Activated naive CD4-positive, alpha-beta T cell treated with anti-CD3 and anti-CD28 coated beads, Interleukin-2, amount 10 ng/mL, durations not matched to agents 7 days and 5 days (primary cell): Measurements from ENCODE around the gene PDSS2.

Experiments
- CTCF ChIA-PET: fragments of 350-600 bp; sonication (Branson Sonifier 250); formaldehyde crosslinking; loops from one replicate; lab custom pipeline; 2021; ENCODE audit warnings: antibody characterized with exemption; lab: Charles Lee
- DNase-seq: peaks from one replicate; pipeline ENCODE4 v3.0.0-alpha.2; 2020
- H3K27ac Mint-ChIP-seq: one replicate; pipeline ENCODE4 v1.8.0; 2021; ENCODE audit warnings: mild to moderate bottlenecking, moderate library complexity, mixed read lengths
- H3K27me3 Mint-ChIP-seq: one replicate; pipeline ENCODE4 v1.8.0; 2021; ENCODE audit warnings: mild to moderate bottlenecking, mixed read lengths
- H3K36me3 Mint-ChIP-seq: one replicate; pipeline ENCODE4 v1.8.0; 2021; ENCODE audit warnings: mixed read lengths
- H3K4me1 Mint-ChIP-seq: one replicate; pipeline ENCODE4 v1.8.0; 2021; ENCODE audit warnings: mixed read lengths
- H3K4me3 Mint-ChIP-seq: one replicate; pipeline ENCODE4 v1.8.0; 2021; ENCODE audit warnings: mild to moderate bottlenecking, moderate library complexity, mixed read lengths
- H3K9me3 Mint-ChIP-seq: one replicate; pipeline ENCODE4 v1.8.0; 2021; ENCODE audit warnings: mixed read lengths

Gene PDSS2

DNA sequence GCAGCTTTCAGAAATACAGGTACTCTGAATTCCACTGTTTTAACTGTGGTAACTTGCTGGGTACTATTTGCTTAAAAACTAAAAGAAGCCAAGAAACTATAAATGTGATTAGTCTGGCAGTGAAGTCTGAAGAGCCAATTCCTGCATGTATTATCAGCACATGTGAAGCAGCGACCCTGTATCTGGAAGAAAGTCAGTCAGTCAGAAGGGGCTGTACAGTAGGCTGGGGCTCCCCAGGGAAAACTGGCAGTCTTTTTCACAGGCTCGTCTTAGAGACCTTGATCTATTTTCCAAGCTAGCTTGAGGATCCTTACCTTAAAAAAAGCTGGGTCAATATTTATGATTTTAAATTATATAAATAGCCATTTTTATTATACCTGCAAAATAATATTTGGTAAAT, 104.9 kb downstream of the PDSS2 start:
- DNase-seq: no peak
- no peaks in the 10 kb centered on the region for H3K9me3 Mint-ChIP-seq
- no peaks in the 10 kb centered on the region for H3K4me1 Mint-ChIP-seq
- H3K36me3 Mint-ChIP-seq: no peaks in the 10 kb centered on the region
- H3K27me3 Mint-ChIP-seq: no peaks in the 10 kb centered on the region
- CTCF ChIA-PET: no interaction called here
- no peak overlapping the region for H3K4me3 Mint-ChIP-seq
- no peak overlapping the region for H3K27ac Mint-ChIP-seq

DNA sequence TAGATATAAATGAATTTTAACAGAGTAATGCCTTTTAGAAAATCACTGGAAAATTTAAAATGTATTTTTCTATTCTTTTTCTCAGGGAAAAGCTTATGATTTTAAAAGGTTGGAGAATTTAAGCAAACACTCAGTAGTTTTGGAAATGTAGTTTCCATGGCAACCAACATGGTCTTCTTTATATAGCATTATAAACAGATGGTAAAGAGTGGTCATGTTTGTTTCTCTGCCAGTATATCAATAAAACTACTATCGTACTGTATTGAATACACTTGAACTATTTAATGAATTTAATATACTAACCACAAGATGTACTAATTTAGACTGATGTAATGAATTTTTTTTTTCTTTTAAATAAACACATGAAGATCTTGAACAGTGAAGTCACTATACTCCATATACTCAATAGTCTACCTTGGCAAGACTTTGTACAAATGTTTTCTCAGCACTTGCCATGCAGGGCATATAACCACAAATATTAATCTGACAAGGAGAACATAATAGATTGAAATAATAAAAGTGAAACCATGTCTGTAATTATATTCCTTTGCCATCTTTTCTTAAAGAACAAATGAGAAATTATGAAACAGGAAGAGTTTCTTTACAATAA, 105.5 kb downstream of the PDSS2 start:
- Mint-ChIP-seq H3K4me1 (no peaks in the 10 kb centered on the region), H3K9me3 (no peaks in the 10 kb centered on the region), H3K27ac (no peak overlapping the region), H3K4me3 (no peak overlapping the region), H3K27me3 (no peaks in the 10 kb centered on the region), H3K36me3 (no peaks in the 10 kb centered on the region)
- CTCF ChIA-PET: no interaction called here
- DNase-seq: no peak

DNA sequence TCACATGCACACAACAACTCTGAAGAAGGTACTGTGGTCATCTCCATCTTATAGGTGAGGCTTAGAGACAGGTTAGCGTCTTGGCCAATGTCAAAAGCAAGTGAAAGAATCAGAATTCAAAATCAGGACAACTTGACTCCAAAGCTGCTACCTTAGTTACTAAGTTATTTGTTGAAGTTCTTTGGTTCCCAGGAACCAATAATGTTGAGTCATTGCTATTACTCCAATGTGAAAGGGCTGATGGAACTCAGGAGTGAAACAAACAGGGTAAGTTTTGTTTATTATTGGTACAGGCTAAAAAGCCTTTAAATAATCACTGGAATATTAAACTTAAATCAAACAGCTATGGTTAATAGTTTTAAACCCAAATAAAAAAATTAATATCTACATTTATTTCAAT, 111.1 kb downstream of the PDSS2 start:
- H3K4me3 Mint-ChIP-seq: no peak overlapping the region

DNA sequence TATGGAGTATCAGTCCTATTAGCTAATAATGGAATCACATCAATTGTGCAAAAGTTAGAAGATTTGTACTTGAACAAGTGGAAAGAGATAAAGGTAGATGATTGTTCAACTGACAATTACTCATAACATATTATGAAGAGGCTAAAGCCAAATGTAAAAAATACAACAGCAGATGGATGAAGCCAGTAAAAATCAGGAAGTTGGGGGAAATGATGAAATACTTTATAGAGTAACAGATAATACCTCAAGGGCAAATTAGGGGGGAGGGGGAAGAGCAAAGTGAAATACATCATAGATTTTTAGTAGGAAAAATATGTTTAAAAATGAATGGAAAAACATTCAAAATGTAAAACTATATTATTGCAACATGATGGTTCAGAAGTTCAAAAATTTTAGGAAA, 114.0 kb downstream of the PDSS2 start:
- Mint-ChIP-seq H3K4me3 (no peak overlapping the region), H3K9me3 (no peaks in the 10 kb centered on the region), H3K36me3 (no peaks in the 10 kb centered on the region), H3K27me3 (no peaks in the 10 kb centered on the region), H3K4me1 (no peaks in the 10 kb centered on the region), H3K27ac (no peak overlapping the region)
- CTCF ChIA-PET: no interaction called here
- DNase-seq: no peak

More for the DNA sequence above, 111.1 kb downstream of the PDSS2 start:
- no peak overlapping the region for H3K27ac Mint-ChIP-seq
- no peaks in the 10 kb centered on the region for H3K4me1 Mint-ChIP-seq
- CTCF ChIA-PET: no interaction called here
- H3K9me3 Mint-ChIP-seq: no peaks in the 10 kb centered on the region
- H3K36me3 Mint-ChIP-seq: no peaks in the 10 kb centered on the region
- DNase-seq: no peak
- H3K27me3 Mint-ChIP-seq: no peaks in the 10 kb centered on the region

DNA sequence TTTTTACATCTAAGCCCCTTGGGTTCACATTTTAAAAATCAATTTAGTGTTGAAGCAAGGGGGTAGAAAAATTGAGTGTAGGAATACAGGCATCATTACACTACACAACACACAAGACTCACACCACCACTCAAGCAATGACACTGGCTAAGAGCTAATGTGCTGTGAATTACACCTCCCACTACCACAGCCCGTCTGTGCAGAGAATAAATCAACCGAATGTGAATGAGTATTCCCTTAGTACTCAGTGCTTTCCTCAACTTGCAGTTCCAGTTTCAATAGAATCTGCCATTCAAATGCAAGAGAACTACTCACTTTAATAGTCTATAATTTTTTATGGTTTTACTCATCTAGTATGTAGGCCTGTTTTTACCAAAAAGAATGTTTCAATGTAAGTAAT, 114.4 kb downstream of the PDSS2 start:
- no peak for DNase-seq

DNA sequence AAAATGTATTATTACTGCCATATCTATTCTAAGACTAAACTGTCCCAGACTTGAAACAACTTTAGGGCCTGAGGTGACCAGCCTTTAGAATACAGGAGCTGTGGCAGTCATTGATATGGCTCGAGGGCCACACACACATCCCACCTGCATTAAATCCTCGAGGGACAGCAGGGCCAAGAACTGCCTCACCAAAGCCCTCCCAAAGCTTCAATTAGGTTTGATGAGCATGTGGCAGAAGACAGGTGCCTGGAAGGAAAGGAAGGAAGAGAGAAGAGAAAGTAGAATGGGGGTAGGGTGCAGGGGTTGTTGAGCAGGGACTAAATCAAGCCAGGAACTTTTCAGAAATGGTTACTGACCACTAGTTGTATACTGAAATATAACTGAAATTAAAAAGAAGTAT, 115.0 kb downstream of the PDSS2 start:
- no peaks in the 10 kb centered on the region for H3K9me3 Mint-ChIP-seq
- H3K36me3 Mint-ChIP-seq: no peaks in the 10 kb centered on the region
- CTCF ChIA-PET: no interaction called here
- H3K4me1 Mint-ChIP-seq: no peaks in the 10 kb centered on the region
- no peak overlapping the region for H3K27ac Mint-ChIP-seq
- DNase-seq: no peak
- no peak overlapping the region for H3K4me3 Mint-ChIP-seq
- H3K27me3 Mint-ChIP-seq: no peaks in the 10 kb centered on the region

More for the DNA sequence above, 114.4 kb downstream of the PDSS2 start:
- H3K9me3 Mint-ChIP-seq: no peaks in the 10 kb centered on the region
- no peaks in the 10 kb centered on the region for H3K27me3 Mint-ChIP-seq
- no peak overlapping the region for H3K27ac Mint-ChIP-seq
- H3K4me3 Mint-ChIP-seq: no peak overlapping the region
- CTCF ChIA-PET: no interaction called here
- no peaks in the 10 kb centered on the region for H3K36me3 Mint-ChIP-seq
- no peaks in the 10 kb centered on the region for H3K4me1 Mint-ChIP-seq

DNA sequence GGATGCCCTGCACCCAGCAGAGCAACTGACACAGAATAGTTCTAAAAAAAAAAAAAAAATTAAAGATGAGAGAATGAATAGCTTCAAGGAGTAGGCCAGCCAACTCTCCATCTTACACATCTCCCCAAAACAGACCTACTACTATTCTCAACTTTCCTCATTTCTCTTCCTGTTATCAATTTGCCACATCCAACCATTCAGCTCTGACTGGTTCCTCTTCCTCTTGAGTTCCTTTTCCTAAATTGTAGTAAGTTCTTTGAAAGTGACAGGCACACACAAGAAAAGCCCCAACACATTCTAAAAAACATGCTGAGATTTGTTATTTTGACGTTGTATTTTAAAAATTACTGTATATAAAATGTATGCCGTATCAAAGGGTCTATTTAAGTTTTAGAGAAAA, 117.2 kb downstream of the PDSS2 start:
- CTCF ChIA-PET: interaction anchor here (1.1 kb wide), 1 partner anchor 11 kb away, joined by 3 read pairs; no protein-coding TSS in a partner anchor
- no peak overlapping the region for H3K4me3 Mint-ChIP-seq
- H3K9me3 Mint-ChIP-seq: no peaks in the 10 kb centered on the region
- no peaks in the 10 kb centered on the region for H3K4me1 Mint-ChIP-seq
- no peaks in the 10 kb centered on the region for H3K27me3 Mint-ChIP-seq
- no peak for DNase-seq
- H3K27ac Mint-ChIP-seq: no peak overlapping the region
- H3K36me3 Mint-ChIP-seq: no peaks in the 10 kb centered on the region

DNA sequence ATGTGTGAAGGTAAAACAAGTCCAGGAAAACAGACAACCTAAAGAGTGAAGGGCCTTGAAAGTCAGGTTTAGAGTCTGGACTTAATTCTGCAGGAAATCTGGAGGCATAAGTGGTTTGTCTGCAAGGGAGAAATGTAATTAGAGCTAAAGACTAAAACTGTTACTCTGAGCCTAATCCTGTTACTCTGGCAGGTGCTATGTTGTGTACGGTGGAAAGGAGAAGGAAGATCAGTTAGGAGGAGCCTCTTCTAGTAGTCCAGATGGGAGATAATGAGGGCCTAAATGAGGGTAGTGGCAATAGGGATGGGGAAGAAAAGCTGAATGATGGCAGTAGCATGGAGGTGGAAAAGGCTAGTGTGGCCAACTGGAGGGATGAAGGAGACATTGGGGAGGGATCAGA, 118.5 kb downstream of the PDSS2 start:
- Mint-ChIP-seq H3K4me1 (no peaks in the 10 kb centered on the region), H3K27ac (no peak overlapping the region), H3K9me3 (no peaks in the 10 kb centered on the region), H3K36me3 (no peaks in the 10 kb centered on the region), H3K27me3 (no peaks in the 10 kb centered on the region), H3K4me3 (no peak overlapping the region)
- CTCF ChIA-PET: interaction anchor here (0.8 kb wide), 1 partner anchor 313 kb away, joined by 3 read pairs; no protein-coding TSS in a partner anchor
- DNase-seq: no peak

DNA sequence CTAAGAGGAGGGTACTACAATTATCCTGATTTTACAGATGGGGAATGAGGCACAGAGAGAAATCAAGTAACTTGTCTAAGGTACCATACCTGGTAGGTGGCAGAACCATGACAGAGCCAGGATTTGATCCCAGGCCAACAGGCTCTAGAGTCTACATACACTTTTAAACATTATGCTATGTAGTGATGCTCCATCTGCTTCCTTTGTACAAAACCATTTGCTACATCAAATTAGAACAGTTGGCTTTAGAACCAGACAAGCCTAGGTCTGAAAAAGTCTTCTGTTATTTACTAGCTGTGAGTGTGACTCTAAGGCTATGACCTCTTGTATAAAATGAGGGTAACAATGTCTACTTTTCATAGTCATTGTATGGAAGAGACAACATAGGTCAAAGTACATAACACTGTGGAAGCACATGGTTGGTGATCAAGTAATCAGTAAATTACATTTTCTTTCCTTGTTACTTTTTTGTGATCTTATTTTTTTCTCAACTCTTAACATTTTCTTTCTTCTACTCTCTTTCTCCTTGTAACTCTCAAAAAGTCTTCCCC, 122.1 kb downstream of the PDSS2 start:
- Mint-ChIP-seq H3K27ac (no peak overlapping the region), H3K4me3 (no peak overlapping the region), H3K27me3 (no peaks in the 10 kb centered on the region), H3K36me3 (peaks cover 5% of the 10 kb centered on the region), H3K9me3 (no peaks in the 10 kb centered on the region), H3K4me1 (no peaks in the 10 kb centered on the region)
- no peak for DNase-seq
- CTCF ChIA-PET: no interaction called here

DNA sequence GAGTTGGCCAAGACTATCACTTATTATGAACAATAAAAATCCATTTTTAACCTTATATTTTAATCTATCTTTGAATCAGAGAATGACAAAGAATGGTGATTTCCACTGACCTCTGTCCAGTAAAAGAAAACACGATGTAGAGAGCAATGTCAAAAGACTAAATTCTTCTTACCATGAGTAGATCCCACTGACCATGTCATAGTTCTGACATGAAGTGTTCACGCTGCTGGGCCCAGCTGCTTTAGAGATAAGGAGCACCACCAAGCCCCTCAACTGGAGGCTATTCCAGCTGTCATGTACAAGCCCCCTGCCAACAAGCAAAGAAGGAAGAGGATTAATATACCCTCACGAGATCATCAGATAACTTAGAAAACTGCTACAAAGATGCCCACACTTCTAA, 125.3 kb downstream of the PDSS2 start:
- H3K4me3 Mint-ChIP-seq: no peak overlapping the region
- H3K4me1 Mint-ChIP-seq: peaks cover 17% of the 10 kb centered on the region
- H3K27me3 Mint-ChIP-seq: no peaks in the 10 kb centered on the region
- CTCF ChIA-PET: no interaction called here
- no peak overlapping the region for H3K27ac Mint-ChIP-seq
- H3K9me3 Mint-ChIP-seq: no peaks in the 10 kb centered on the region
- H3K36me3 Mint-ChIP-seq: peaks cover 10% of the 10 kb centered on the region
- DNase-seq: no peak

DNA sequence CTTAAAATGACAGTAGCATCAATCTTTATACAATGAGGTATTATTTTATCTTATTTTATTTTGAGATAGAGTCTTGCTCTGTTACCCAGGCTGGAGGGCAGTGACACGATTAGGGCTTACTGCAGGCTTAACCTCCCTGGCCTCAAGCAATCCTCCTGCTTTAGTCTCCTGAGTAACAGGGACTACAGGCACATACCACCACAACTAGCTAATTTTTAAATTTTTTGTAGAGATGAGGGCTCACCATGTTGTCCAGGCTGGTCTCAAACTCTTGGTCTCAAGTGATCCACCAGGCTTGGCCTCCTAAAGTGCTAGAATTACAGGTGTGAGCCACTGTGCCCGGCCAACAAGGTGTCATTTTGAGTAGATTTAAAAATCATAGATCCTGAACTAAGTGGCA, 125.9 kb downstream of the PDSS2 start:
- no peak overlapping the region for H3K27ac Mint-ChIP-seq
- DNase-seq: no peak
- no peaks in the 10 kb centered on the region for H3K9me3 Mint-ChIP-seq
- peaks cover 17% of the 10 kb centered on the region for H3K4me1 Mint-ChIP-seq
- CTCF ChIA-PET: no interaction called here
- no peak overlapping the region for H3K4me3 Mint-ChIP-seq
- H3K27me3 Mint-ChIP-seq: no peaks in the 10 kb centered on the region
- peaks cover 10% of the 10 kb centered on the region for H3K36me3 Mint-ChIP-seq

DNA sequence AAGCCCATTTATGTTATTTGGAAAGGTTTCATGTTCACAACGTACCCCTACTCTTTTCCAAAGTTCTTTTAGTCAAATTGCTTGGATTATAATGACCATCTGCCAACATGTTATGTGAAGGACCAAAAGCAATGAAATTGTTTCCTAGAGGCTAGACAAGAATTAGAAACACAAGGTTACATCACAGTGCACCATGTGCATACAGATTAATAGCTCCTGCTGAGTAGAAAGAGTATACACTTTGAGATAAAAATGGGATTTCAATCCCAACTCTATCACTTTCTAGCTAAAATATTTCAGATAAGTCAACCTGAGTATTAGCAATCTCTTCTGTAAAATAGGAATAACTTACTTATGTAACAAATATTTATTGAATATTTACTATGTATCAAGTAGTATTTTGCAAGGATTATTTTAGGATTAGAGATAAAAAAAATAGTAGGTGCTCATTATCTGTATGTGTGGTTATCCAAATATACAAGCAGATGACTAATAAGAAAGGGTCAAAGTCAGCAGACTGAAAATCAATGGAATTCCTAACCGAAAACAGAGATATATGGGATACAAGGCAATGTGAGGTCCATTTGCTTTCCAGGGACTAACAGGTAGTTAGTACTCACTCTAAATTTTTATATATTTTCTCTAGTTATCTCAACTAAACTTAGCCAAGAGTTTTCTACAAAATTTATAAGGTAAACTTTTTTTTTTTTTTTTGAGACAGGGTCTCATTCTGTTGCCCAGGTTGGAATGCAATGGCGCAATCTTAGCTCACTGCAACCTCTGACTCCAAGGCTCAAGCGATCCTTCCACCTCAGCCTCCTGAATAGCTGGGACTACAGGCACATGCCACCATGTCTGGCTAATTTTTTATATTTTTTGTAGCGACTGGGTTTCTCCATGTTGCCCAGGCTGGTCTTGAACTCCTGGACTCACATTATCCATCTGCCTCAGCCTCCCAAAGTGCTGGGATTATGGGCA, 127.7 kb downstream of the PDSS2 start:
- Mint-ChIP-seq H3K36me3 (peaks cover 10% of the 10 kb centered on the region), H3K9me3 (no peaks in the 10 kb centered on the region), H3K4me3 (no peak overlapping the region), H3K27ac (no peak overlapping the region), H3K4me1 (peaks cover 17% of the 10 kb centered on the region), H3K27me3 (no peaks in the 10 kb centered on the region)
- CTCF ChIA-PET: interaction anchor here (0.6 to 1.7 kb wide), 3 partner anchors 11 to 372 kb away, joined by 3 read pairs; no protein-coding TSS in a partner anchor
- no peak for DNase-seq

DNA sequence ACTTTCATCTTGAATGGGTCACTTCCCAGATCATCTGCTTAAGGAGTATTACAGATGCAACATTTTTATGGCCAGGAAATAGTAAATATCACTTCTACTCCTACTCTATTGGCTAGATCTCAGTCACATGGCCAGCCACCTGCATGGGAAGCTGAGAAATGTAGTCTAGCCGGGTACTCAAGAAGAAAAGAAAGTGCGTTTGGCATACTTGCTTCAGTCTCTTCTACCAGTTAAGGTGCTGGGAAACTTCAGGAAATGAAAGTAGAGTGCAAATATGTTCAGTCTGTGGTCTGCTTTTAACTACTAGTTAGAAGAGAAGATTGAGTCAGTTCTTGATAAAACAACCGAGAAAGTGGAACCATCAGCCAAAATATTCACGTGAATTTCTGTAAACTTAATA, 129.2 kb downstream of the PDSS2 start:
- Mint-ChIP-seq H3K27me3 (no peaks in the 10 kb centered on the region), H3K9me3 (no peaks in the 10 kb centered on the region), H3K4me1 (peaks cover 17% of the 10 kb centered on the region), H3K4me3 (no peak overlapping the region), H3K27ac (peak overlapping the region; percentile 60), H3K36me3 (peaks cover 12% of the 10 kb centered on the region)
- CTCF ChIA-PET: interaction anchor here (1.0 to 1.4 kb wide), 3 partner anchors 12 to 537 kb away, joined by 3 to 7 read pairs (median 5); no protein-coding TSS in a partner anchor
- peak; percentile 48 for DNase-seq

DNA sequence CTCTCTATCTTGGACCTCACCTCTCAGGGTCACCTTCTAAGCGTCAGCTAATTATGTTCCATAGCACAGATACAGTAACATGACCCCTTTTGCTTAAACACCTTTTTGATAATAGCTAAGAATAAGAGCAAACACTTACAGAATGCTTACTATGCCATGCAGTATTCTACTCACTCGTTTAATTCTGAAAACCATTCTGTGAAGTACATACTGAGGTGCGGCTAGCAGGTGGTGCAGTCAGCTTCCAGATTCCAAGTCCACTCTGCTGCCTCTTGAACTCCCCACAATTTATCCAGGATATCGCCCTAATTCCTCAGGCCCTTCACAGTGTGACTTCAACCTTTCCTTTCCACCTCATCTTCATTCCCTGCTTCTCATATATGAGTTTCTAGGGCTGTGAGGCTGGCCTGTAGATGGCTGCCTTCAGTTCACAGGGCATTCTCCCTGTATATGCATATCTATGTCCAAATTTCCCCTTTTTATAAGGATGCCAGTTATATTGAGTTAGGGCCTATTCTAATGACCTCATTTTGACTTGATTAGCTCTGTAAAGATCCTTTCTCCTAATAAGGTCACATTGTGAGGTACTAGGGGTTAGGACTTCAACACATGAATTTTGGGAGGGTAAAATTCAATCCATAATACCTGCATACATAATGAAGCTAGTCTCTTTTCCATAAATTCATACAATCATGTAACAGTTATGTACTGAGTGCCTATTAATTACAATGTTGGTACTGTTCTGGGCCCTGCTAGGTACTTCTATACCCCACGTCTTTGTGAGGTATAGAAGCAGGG, 130.1 kb downstream of the PDSS2 start:
- CTCF ChIA-PET: interaction anchor here (1.2 to 1.4 kb wide), 2 partner anchors 11 to 538 kb away, joined by 3 to 7 read pairs; no protein-coding TSS in a partner anchor
- Mint-ChIP-seq H3K4me1 (peaks cover 17% of the 10 kb centered on the region), H3K27ac (no peak overlapping the region), H3K9me3 (no peaks in the 10 kb centered on the region), H3K27me3 (no peaks in the 10 kb centered on the region), H3K36me3 (peaks cover 11% of the 10 kb centered on the region), H3K4me3 (no peak overlapping the region)
- no peak for DNase-seq
